ENCODE results near the gene SUCO. TPM values are rescaled to one million over a fixed set of nuclear protein-coding genes. Genes with fewer than 3 reads are reported as not detected.

The SUCO gene
- total and polyA plus RNA-seq, 2 of the 13 experiments (the other 11 are each of a cell fraction or from before 2014, with no cell fraction given), result 12.6 to 25.5 TPM

DNA sequence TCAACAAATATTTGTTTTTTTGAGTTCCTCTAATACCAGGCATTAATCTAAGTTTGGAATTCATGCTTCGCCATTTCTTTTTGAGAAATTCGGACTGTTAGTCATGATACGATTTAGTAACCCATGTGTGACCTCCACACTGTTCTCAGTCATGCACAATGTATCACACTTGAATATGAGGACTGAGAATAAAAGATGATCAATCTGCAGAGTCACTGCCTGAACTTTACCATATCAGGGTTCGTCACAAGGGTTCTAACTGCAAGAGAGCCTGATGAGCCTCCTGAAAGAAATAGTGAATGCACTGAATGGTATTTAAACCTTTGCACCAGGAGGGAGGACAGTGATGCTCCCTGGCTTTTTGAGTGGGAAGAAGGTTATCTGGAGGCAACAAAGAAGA, 115.0 kb downstream of the SUCO start:
- DNase-seq (ENCODE audit: low spot score) (no peak), FAIRE-seq (no peak), ATAC-seq (no peak)
- H3K4me1 ChIP-seq (ENCODE audit: insufficient read depth, low read length), result peaks cover 19% of the 10 kb centered on the region
- TF ChIP-seq ZNF766 (CRISPR knock-in tag; IDR thresholded peaks at IDR 0.05; ENCODE audit: borderline replicate concordance) (no peak), FIP1L1 (IDR thresholded peaks at IDR 0.05; ENCODE audit: borderline replicate concordance, insufficient read depth, low read depth, low read length) (no peak), IRF9 (CRISPR knock-in tag; IDR thresholded peaks at IDR 0.05; ENCODE audit: borderline replicate concordance) (no peak), RCOR2 (CRISPR knock-in tag; IDR thresholded peaks at IDR 0.05) (no peak), THAP7 (CRISPR knock-in tag; IDR thresholded peaks at IDR 0.05) (no peak), ZNF367 (CRISPR knock-in tag; IDR thresholded peaks at IDR 0.05; ENCODE audit: borderline replicate concordance) (no peak), SNAI1 (CRISPR knock-in tag; IDR thresholded peaks at IDR 0.05; ENCODE audit: borderline replicate concordance) (no peak), TFDP2 (CRISPR knock-in tag; IDR thresholded peaks at IDR 0.05) (no peak), ZNF615 (CRISPR knock-in tag; IDR thresholded peaks at IDR 0.05; ENCODE audit: borderline replicate concordance) (no peak), ZNF30 (CRISPR knock-in tag; IDR thresholded peaks at IDR 0.05) (no peak), HIVEP1 (CRISPR knock-in tag; IDR thresholded peaks at IDR 0.05) (no peak), ZNF235 (CRISPR knock-in tag; IDR thresholded peaks at IDR 0.05; ENCODE audit: borderline replicate concordance) (no peak), NFE2 (CRISPR knock-in tag; IDR thresholded peaks at IDR 0.05) (no peak), ZNF274 (CRISPR knock-in tag; IDR thresholded peaks at IDR 0.05) (no peak), ZNF510 (CRISPR knock-in tag; IDR thresholded peaks at IDR 0.05; ENCODE audit: low read depth) (no peak), FOXJ3 (CRISPR knock-in tag; IDR thresholded peaks at IDR 0.05; ENCODE audit: borderline replicate concordance) (no peak)
- TF ChIP-seq, protein P1, sequence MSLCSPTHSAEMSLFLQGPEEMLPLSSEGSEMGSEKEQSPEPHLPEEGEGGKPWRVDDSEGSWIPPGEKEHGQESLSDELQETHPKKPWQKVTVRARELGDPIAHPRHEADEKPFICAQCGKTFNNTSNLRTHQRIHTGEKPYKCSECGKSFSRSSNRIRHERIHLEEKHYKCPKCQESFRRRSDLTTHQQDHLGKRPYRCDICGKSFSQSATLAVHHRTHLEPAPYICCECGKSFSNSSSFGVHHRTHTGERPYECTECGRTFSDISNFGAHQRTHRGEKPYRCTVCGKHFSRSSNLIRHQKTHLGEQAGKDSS (CRISPR knock-in tag; IDR thresholded peaks at IDR 0.05; ENCODE audit: borderline replicate concordance, low read depth), result no peak
- H4K20me1 ChIP-seq (ENCODE audit: insufficient read depth, low read length), result no peaks in the 10 kb centered on the region
- H3K9me3 ChIP-seq (ENCODE audit: low read length), result no peaks in the 10 kb centered on the region
- CTCF ChIA-PET (ENCODE audit: low intra/inter-chr PET ratio, low total read pairs), result no interaction called here
- no peak overlapping the region for H3K4me2 ChIP-seq (ENCODE audit: low read depth, low read length)
- no peaks in the 10 kb centered on the region for H3K36me3 ChIP-seq (replicated peaks in 1 of 2; ENCODE audit: control insufficient read depth in 1 of 2, insufficient read depth in 2 of 2, low read length in 2 of 2)
- BruUV-seq (replicated peaks), result no TSS peak
- in situ Hi-C loops (cut with HindIII; ENCODE audit: extremely low pct_ligation_motif_present, low pct_unique_long_range_greater_than_20kb) (no loop called here), intact Hi-C loops (cut with micrococcal nuclease; ENCODE audit: unreplicated experiment) (no loop called here)
- no peak overlapping the region for H3K9ac ChIP-seq (ENCODE audit: insufficient read depth, low read depth, low read length)
- POLR2A ChIA-PET, result no interaction called here
- H3K27me3 ChIP-seq (ENCODE audit: control insufficient read depth in 1 of 2, insufficient read depth in 2 of 2, low read length in 2 of 2), result peaks cover 0 to 6% of the 10 kb centered on the region in 2 experiments; a peak in 1 of 5 replicates
- 53% methylated on average over 4 of the region's 4 CpGs for WGBS (ENCODE audit: low lambda C conversion rate)
- H3K79me2 ChIP-seq (ENCODE audit: insufficient read depth, low read length), result no peaks in the 10 kb centered on the region
- H3K27ac ChIP-seq (ENCODE audit: extremely low read length, insufficient read depth, low read length), result no peak overlapping the region
- no peak overlapping the region for H2AFZ ChIP-seq (ENCODE audit: low read length)
- no peak overlapping the region for H3K4me3 ChIP-seq (replicated peaks in 1 of 3; ENCODE audit: insufficient read depth in 1 of 3, low read depth in 2 of 3, low read length in 3 of 3)

Data from HepG2 (cell line).